Neural progenitor cell (in vitro differentiated cells): Measurements from ENCODE around the gene ADCY5.

ENCODE experiments used
- EZH2 ChIP-seq: fragments of 200-600 bp; sonication (generic); IDR thresholded peaks from 2 replicates; pipeline ENCODE4 v1.6.1; 2017; ENCODE audit warnings: antibody characterized with exemption, mild to moderate bottlenecking, moderate library complexity
- TF ChIP-seq, protein P1 (sequence below): fragments of 200-600 bp; sonication (generic); IDR thresholded peaks from 2 replicates; pipeline ENCODE4 v1.5.1; 2017; ENCODE audit warnings: antibody characterized with exemption, mild to moderate bottlenecking

DNA sequence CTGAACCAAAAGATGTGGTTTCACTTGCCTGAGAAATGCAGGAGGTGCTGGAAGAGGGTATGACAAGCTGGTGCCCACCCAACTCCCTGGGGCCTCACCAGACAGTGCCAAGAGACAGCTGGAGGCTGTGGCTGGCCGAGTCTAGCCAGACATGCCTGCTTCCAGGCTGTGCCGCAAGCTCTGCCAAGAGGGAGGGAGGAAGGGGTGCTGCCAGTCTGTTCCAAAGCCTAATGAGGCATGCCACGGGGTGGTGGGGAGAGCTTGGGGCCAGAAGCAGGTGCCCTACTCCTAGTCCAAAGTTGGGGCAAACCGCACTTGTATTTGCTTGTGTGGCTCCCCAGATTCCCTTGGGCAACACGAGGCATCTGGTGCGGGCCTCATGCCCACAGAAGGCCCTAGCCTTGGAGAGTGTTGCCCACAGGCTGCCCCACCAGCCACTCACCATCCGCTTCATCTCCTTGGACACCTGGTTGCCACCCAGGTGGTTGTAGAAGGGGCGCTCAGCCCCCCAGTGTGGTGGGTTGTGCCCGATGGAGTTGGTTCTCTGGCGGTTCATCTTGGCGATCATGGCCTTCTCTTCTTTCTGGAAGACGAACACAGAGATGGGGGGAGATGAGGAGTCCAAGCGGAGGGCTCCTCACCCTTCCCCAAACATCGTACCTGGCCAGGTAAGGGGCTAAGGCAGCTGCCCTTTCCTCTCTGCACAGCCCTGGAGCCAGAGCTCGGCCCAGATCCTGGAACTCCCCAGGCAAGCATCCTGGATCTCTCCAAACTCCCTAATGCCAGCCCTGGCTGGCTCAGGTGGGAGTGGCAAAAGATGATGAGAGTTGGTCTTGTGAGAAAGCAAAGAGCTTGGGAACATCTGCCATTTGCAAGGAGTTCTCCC lies 123.8 kb downstream of the ADCY5 start:
- no peak for TF ChIP-seq EZH2
- TF ChIP-seq, protein P1, sequence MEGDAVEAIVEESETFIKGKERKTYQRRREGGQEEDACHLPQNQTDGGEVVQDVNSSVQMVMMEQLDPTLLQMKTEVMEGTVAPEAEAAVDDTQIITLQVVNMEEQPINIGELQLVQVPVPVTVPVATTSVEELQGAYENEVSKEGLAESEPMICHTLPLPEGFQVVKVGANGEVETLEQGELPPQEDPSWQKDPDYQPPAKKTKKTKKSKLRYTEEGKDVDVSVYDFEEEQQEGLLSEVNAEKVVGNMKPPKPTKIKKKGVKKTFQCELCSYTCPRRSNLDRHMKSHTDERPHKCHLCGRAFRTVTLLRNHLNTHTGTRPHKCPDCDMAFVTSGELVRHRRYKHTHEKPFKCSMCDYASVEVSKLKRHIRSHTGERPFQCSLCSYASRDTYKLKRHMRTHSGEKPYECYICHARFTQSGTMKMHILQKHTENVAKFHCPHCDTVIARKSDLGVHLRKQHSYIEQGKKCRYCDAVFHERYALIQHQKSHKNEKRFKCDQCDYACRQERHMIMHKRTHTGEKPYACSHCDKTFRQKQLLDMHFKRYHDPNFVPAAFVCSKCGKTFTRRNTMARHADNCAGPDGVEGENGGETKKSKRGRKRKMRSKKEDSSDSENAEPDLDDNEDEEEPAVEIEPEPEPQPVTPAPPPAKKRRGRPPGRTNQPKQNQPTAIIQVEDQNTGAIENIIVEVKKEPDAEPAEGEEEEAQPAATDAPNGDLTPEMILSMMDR = no peak
